GM23248 (cell line): ENCODE measurements around the gene ZDHHC11.

Experiments used
- EZH2 ChIP-seq: fragments of 200-600 bp; sonication (generic); IDR thresholded peaks from 2 replicates; pipeline ENCODE4 v1.6.1; 2018; ENCODE audit warnings: antibody characterized with exemption, mild to moderate bottlenecking; ENCODE audit not compliant: insufficient read depth, poor library complexity, severe bottlenecking
- EZH2phosphoT487 ChIP-seq: fragments of 200-600 bp; sonication (generic); IDR thresholded peaks from 2 replicates; pipeline ENCODE4 v1.6.1; 2018; ENCODE audit warnings: antibody characterized with exemption, moderate library complexity, mild to moderate bottlenecking, low read depth; ENCODE audit not compliant: insufficient read depth

GRCh38 chr5:891837-892393, 41.1 kb upstream of the ZDHHC11 start:
- no peak for TF ChIP-seq EZH2
- TF ChIP-seq EZH2phosphoT487, result no peak
